Measurements from ENCODE around the gene RND1.
"Not testable (repeated sequence)": the region's sequence is repeated elsewhere in the genome, so short reads cannot be mapped to it uniquely, and the experiment has no call there.

The RND1 gene
- long read RNA-seq, donor 1: 0 reads
- long read RNA-seq, donor 2, partial matches to known transcripts: 0 of 2 reads
- long read RNA-seq, donor 2, other reads (novel, unspliced or antisense): 0 of 2 reads
- long read RNA-seq, donor 3, partial matches to known transcripts: 0 of 2 reads
- long read RNA-seq, donor 3, other reads (novel, unspliced or antisense): 0 of 2 reads
- long read RNA-seq, donor 4, partial matches to known transcripts: 0 of 5 reads
- long read RNA-seq, donor 4, other reads (novel, unspliced or antisense): 0 of 5 reads
- long read RNA-seq, donor 5, partial matches to known transcripts: 0 of 1 reads
- long read RNA-seq, donor 5, other reads (novel, unspliced or antisense): 0 of 1 reads
- long read RNA-seq, donor 6, transcript RND1-202 (1 exons, 2,136 nt): major isoform, 5 of 5 reads
- long read RNA-seq, donor 6, partial matches to known transcripts: 0 of 5 reads
- long read RNA-seq, donor 6, other reads (novel, unspliced or antisense): 0 of 5 reads
- long read RNA-seq, donor 7, partial matches to known transcripts: 0 of 5 reads
- long read RNA-seq, donor 7, other reads (novel, unspliced or antisense): 0 of 5 reads
- long read RNA-seq, donor 8, partial matches to known transcripts: 0 of 4 reads
- long read RNA-seq, donor 8, other reads (novel, unspliced or antisense): 0 of 4 reads

- DNase-seq: peak; percentile 84
Observed at GRCh38 chr12:48865281-48866051, at the start of gene RND1. TSS of gene RND1 (minus strand) at chr12:48865870. CDS start at chr12:48865767, 103 bp downstream.

- no peak for DNase-seq
Observed at GRCh38 chr12:48910196-48910595, 44.5 kb upstream of the RND1 start.

- not testable (repeated sequence) for DNase-seq
Observed at GRCh38 chr12:48909698-48910097, 44.0 kb upstream of the RND1 start.

GRCh38 chr12:48907245-48907644 lies 41.6 kb upstream of the RND1 start:
- DNase-seq: no peak

- DNase-seq: peak; percentile 73
Observed at GRCh38 chr12:48903982-48904411, 38.3 kb upstream of the RND1 start.

- no peak for DNase-seq
Observed at GRCh38 chr12:48903363-48903981, 37.8 kb upstream of the RND1 start.

GRCh38 chr12:48901278-48901677 lies 35.6 kb upstream of the RND1 start:
- DNase-seq: no peak

GRCh38 chr12:48899651-48900050 lies 34.0 kb upstream of the RND1 start:
- no peak for DNase-seq

- no peak for DNase-seq
Observed at GRCh38 chr12:48894271-48894670, 28.6 kb upstream of the RND1 start.

GRCh38 chr12:48890657-48891418 lies 25.2 kb upstream of the RND1 start:
- DNase-seq: peak; percentile 75

GRCh38 chr12:48889679-48890078 lies 24.0 kb upstream of the RND1 start:
- no peak for DNase-seq

GRCh38 chr12:48883305-48884161 lies 17.9 kb upstream of the RND1 start:
- DNase-seq: peak; percentile 47

GRCh38 chr12:48882972-48883304 lies 17.3 kb upstream of the RND1 start:
- no peak for DNase-seq

GRCh38 chr12:48882315-48882687 lies 16.6 kb upstream of the RND1 start:
- DNase-seq: no peak

- DNase-seq: peak; percentile 38
Observed at GRCh38 chr12:48881686-48882314, 16.1 kb upstream of the RND1 start.

GRCh38 chr12:48880647-48881046 lies 15.0 kb upstream of the RND1 start:
- DNase-seq: no peak

- DNase-seq: no peak
Observed at GRCh38 chr12:48878548-48878947, 12.9 kb upstream of the RND1 start.

GRCh38 chr12:48875944-48876515 lies 10.4 kb upstream of the RND1 start:
- no peak for DNase-seq

GRCh38 chr12:48873534-48873933 lies 7.9 kb upstream of the RND1 start:
- DNase-seq: not testable (repeated sequence)

- no peak for DNase-seq
Observed at GRCh38 chr12:48873096-48873495, 7.4 kb upstream of the RND1 start.
